Measurements from ENCODE around the gene RXRA. TPM values are rescaled to one million over a fixed set of nuclear protein-coding genes. Genes with fewer than 3 reads are reported as not detected.

The RXRA gene
- total and polyA plus RNA-seq, 2 of the 4 experiments (the other 2 are of a cell fraction), result 7.5 to 17.9 TPM

- in situ Hi-C loops (cut with MboI; ENCODE audit: low sequenced_read_pairs), result no loop called here
- TF ChIP-seq CHD1 (IDR thresholded peaks at IDR 0.05; ENCODE audit: low read depth, low read length) (no peak), RAD21 (IDR thresholded peaks at IDR 0.05; ENCODE audit: low read length) (no peak), CEBPB (IDR thresholded peaks at IDR 0.05; ENCODE audit: low read depth, low read length) (no peak), SMC3 (IDR thresholded peaks at IDR 0.05; ENCODE audit: low read depth, low read length) (no peak), BHLHE40 (IDR thresholded peaks at IDR 0.05; ENCODE audit: low read depth, low read length) (no peak), RFX5 (IDR thresholded peaks at IDR 0.05; ENCODE audit: low read depth, low read length) (no peak), MAFK (IDR thresholded peaks at IDR 0.05; ENCODE audit: low read depth, low read length) (no peak), CTCF (conservative IDR thresholded peaks at IDR 0.05; ENCODE audit: low read depth, low read length) (no peak), FOS (IDR thresholded peaks at IDR 0.05; ENCODE audit: low read depth, low read length) (no peak), POLR2A (IDR thresholded peaks at IDR 0.05; ENCODE audit: low read depth, low read length) (no peak), USF2 (IDR thresholded peaks at IDR 0.05; ENCODE audit: low read depth, low read length) (no peak), MAZ (IDR thresholded peaks at IDR 0.05; ENCODE audit: borderline replicate concordance, low read depth, low read length) (no peak), NFE2L2 (IDR thresholded peaks at IDR 0.05; ENCODE audit: low read depth, low read length) (no peak)
- TF ChIP-seq, protein P1, sequence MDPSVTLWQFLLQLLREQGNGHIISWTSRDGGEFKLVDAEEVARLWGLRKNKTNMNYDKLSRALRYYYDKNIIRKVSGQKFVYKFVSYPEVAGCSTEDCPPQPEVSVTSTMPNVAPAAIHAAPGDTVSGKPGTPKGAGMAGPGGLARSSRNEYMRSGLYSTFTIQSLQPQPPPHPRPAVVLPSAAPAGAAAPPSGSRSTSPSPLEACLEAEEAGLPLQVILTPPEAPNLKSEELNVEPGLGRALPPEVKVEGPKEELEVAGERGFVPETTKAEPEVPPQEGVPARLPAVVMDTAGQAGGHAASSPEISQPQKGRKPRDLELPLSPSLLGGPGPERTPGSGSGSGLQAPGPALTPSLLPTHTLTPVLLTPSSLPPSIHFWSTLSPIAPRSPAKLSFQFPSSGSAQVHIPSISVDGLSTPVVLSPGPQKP (IDR thresholded peaks at IDR 0.05; ENCODE audit: borderline replicate concordance, low read depth, low read length), result no peak
- Histone ChIP-seq H4K8ac (ENCODE audit: low read depth in 2 of 2, low read length in 2 of 2) (no peak overlapping the region), H3K27ac (ENCODE audit: insufficient read depth, low read length) (no peak overlapping the region), H3K79me1 (ENCODE audit: low read depth in 1 of 2, low read length in 2 of 2) (no peaks in the 10 kb centered on the region), H2BK20ac (ENCODE audit: low read depth, low read length) (no peak overlapping the region), H3K9me1 (ENCODE audit: insufficient read depth, low read length) (0 out of 2 replicates have a peak, but pooled peaks cover 2% of the 10 kb centered on the region), H4K20me1 (ENCODE audit: insufficient read depth, low read length) (no peaks in the 10 kb centered on the region), H3K9me3 (ENCODE audit: control insufficient read depth, insufficient read depth, low read length) (no peaks in the 10 kb centered on the region; the same call in 1 of the 2 replicates), H2BK15ac (ENCODE audit: low read depth, low read length) (no peak overlapping the region), H3K36me3 (ENCODE audit: control insufficient read depth, insufficient read depth, low read length) (no peaks in the 10 kb centered on the region), H2AFZ (replicated peaks; ENCODE audit: low read length, poor library complexity) (peak overlapping the region; percentile 1), H3K23ac (ENCODE audit: low read depth, low read length) (no peak overlapping the region), H4K5ac (ENCODE audit: low read depth, low read length) (no peak overlapping the region), H3K56ac (ENCODE audit: extremely low read depth, insufficient read depth, low read length) (no peak overlapping the region), H3K4me1 (ENCODE audit: control insufficient read depth, insufficient read depth, low read length) (peaks cover 6% of the 10 kb centered on the region; the same call in 1 of the 2 replicates), H3K14ac (replicated peaks; ENCODE audit: low read depth, low read length) (no peak overlapping the region), H3K4ac (ENCODE audit: low read depth, low read length) (no peak overlapping the region), H2BK5ac (ENCODE audit: low read depth, low read length, poor library complexity, severe bottlenecking) (no peak overlapping the region), H2BK120ac (ENCODE audit: low read depth, low read length) (no peak overlapping the region), H2AK5ac (ENCODE audit: low read depth, low read length) (no peak overlapping the region), H4K91ac (ENCODE audit: insufficient read depth, low read depth, low read length) (no peak overlapping the region), H3K4me2 (ENCODE audit: low read depth, low read length) (no peak overlapping the region), H3K27me3 (ENCODE audit: control insufficient read depth, insufficient read depth, low read length) (peaks cover 25% of the 10 kb centered on the region; the same call in 1 of the 2 replicates), H3K4me3 (ENCODE audit: insufficient read depth, low read depth, low read length) (no peak overlapping the region), H2AK9ac (replicated peaks; ENCODE audit: low read depth, low read length, poor library complexity) (no peak overlapping the region), H3K18ac (ENCODE audit: low read depth, low read length) (no peak overlapping the region), H3K9ac (ENCODE audit: low read depth, low read length) (no peak overlapping the region)
- BruUV-seq (replicated peaks), result no TSS peak
- dilution Hi-C loops (cut with HindIII; ENCODE audit: low sequenced_read_pairs, unreplicated experiment), result no loop called here
- ChIA-PET POLR2A (ENCODE audit: unreplicated experiment) (no interaction called here), CTCF (no interaction called here)
- ATAC-seq (ENCODE audit: low read depth) (no peak), DNase-seq (no peak)
- WGBS, 2 experiments (ENCODE audit: extremely low coverage in 2 of 2, insufficient read length in 1 of 2), result 71% methylated on average over 16 of the region's 27 CpGs; no CpG with 5 or more reads in 1 of the 2 experiments
- intact Hi-C loops (cut with micrococcal nuclease), result no loop called here
Observed at GRCh38 chr9:134286471-134287245, 39.6 kb upstream of the RXRA start.
